SK-N-MC (cell line): ENCODE measurements around the gene VPS35L.

Source experiments
- FOXP2 ChIP-seq: optimal IDR thresholded peaks from 2 replicates; pipeline ENCODE3; 2011; ENCODE audit warnings: mild to moderate bottlenecking, moderate library complexity; ENCODE audit not compliant: insufficient read depth; ENCODE audit errors: extremely low read length, control extremely low read depth
- POLR2AphosphoS5 ChIP-seq: IDR thresholded peaks from 2 replicates; pipeline ENCODE4 v1.6.1; 2012; ENCODE audit warnings: mild to moderate bottlenecking, low read depth, low read length, borderline replicate concordance

- TF ChIP-seq POLR2AphosphoS5 (no peak), FOXP2 (no peak)
Observed at GRCh38 chr16:19716183-19716582, 160.7 kb downstream of the VPS35L start.
